Erythroblast (primary cell): ENCODE measurements around the gene NUDT4.

Source experiments
- GATA1 ChIP-seq: IDR thresholded peaks from 2 replicates; pipeline ENCODE4 v1.6.1; 2011; ENCODE audit warnings: low read depth, mild to moderate bottlenecking, control low read depth, low read length, moderate library complexity
- POLR2A ChIP-seq: IDR thresholded peaks from 2 replicates; pipeline ENCODE4 v1.6.1; 2011; ENCODE audit warnings: mild to moderate bottlenecking, low read length

- TF ChIP-seq POLR2A = no peak
- no peak for TF ChIP-seq GATA1
These were observed 8.2 kb upstream of the NUDT4 start for GRCh38 chr12:93369505-93369904.
